ENCODE measurements around the gene OSTN. TPM values are rescaled to one million over a fixed set of nuclear protein-coding genes. Genes with fewer than 3 reads are reported as not detected.

OSTN gene
- total and polyA plus RNA-seq, 2 experiments from 2014 or later: not detected

GRCh38 chr3:191238321-191238817 lies 39.3 kb downstream of the OSTN start:
- no peaks in the 10 kb centered on the region for H3K27me3 ChIP-seq (ENCODE audit: insufficient read depth)
- peaks cover 51% of the 10 kb centered on the region for H3K4me1 Mint-ChIP-seq
- H3K4me3 ChIP-seq: no peak overlapping the region
- peak overlapping the region; percentile 66; the same call in 1 of the 2 replicates for H3K27ac ChIP-seq (ENCODE audit: low read depth)
- no peaks in the 10 kb centered on the region for H3K36me3 ChIP-seq (ENCODE audit: insufficient read depth)
- no peaks in the 10 kb centered on the region; the same call in 1 of the 2 replicates for H3K9me2 ChIP-seq (ENCODE audit: insufficient read depth)
- DNase-seq (ENCODE audit: low spot score) (no peak), ATAC-seq (peak; percentile 74)
- no peaks in the 10 kb centered on the region for H4K20me1 ChIP-seq (replicated peaks; ENCODE audit: insufficient read depth)
- H3K27me3 Mint-ChIP-seq (ENCODE audit: insufficient read depth, low read depth, poor library complexity): peaks cover 3% of the 10 kb centered on the region
- H3K36me3 Mint-ChIP-seq (ENCODE audit: low read depth): no peaks in the 10 kb centered on the region
- H3K9me3 Mint-ChIP-seq: no peaks in the 10 kb centered on the region
- no peaks in the 10 kb centered on the region; the same call in 1 of the 2 replicates for H3F3A ChIP-seq (replicated peaks; ENCODE audit: low read depth)
- H3K4me3 Mint-ChIP-seq: no peak overlapping the region
- TF ChIP-seq EZH2phosphoT487 (IDR thresholded peaks at IDR 0.05; ENCODE audit: unreplicated experiment) (no peak), CTCF (conservative IDR thresholded peaks at IDR 0.05; ENCODE audit: low read depth in 2 of 2) (no peak), EZH2 (IDR thresholded peaks at IDR 0.05; ENCODE audit: low read depth, unreplicated experiment) (no peak), ZNF462 (CRISPR knock-in tag; IDR thresholded peaks at IDR 0.05) (no peak), CREB1 (CRISPR knock-in tag; IDR thresholded peaks at IDR 0.05; ENCODE audit: low read depth) (no peak), REST (IDR thresholded peaks at IDR 0.05; ENCODE audit: unreplicated experiment) (no peak), ZNF114 (CRISPR knock-in tag; IDR thresholded peaks at IDR 0.05) (no peak), ETS1 (IDR thresholded peaks at IDR 0.05) (no peak), NANOG (IDR thresholded peaks at IDR 0.05; ENCODE audit: borderline replicate concordance) (no peak), JUNB (IDR thresholded peaks at IDR 0.05; ENCODE audit: unreplicated experiment) (no peak), ZNF331 (CRISPR knock-in tag; IDR thresholded peaks at IDR 0.05; ENCODE audit: low read depth) (no peak), STAT1 (IDR thresholded peaks at IDR 0.05; ENCODE audit: unreplicated experiment) (no peak), POLR2AphosphoS5 (IDR thresholded peaks at IDR 0.05; ENCODE audit: low read depth) (no peak)
- H3K27ac Mint-ChIP-seq: peak overlapping the region; percentile 29
- peak overlapping the region; percentile 22 for H3K4me2 ChIP-seq
- peaks cover 53% of the 10 kb centered on the region for H3K4me1 ChIP-seq (ENCODE audit: insufficient read depth)
- H3K79me2 ChIP-seq (replicated peaks; ENCODE audit: insufficient read depth): no peaks in the 10 kb centered on the region
- 0 out of 2 replicates have a peak overlapping the region, but pooled peaks have one; percentile 6 for H2AFZ ChIP-seq

All from GM23338 (cell line).